Left renal pelvis (tissue), 4 donors: ENCODE measurements around the gene PPP2R2B. TPM values are rescaled to one million over a fixed set of nuclear protein-coding genes. Genes with fewer than 3 reads are reported as not detected.

Experiments used
- DNase-seq, 4 donors: peaks; one replicate each; pipeline ENCODE4 v3.0.0-alpha.2; 2013; ENCODE audit warnings: low read depth in 4 of 4, low spot score in 3 of 4
- polyA plus RNA-seq, 4 donors: library from polyadenylated mRNA; unstranded; fragments of 120-200 nt; gene quantifications; one replicate each; pipeline ENCODE4 v1.2.1, GENCODE V29; 2013; ENCODE audit not compliant: insufficient read length in 4 of 4

PPP2R2B gene
- 10 to 100 TPM in 3 of 4 donors, 1 to 10 TPM in 1; 9.7 to 17.0 (median 14.4) TPM for polyA plus RNA-seq

DNA sequence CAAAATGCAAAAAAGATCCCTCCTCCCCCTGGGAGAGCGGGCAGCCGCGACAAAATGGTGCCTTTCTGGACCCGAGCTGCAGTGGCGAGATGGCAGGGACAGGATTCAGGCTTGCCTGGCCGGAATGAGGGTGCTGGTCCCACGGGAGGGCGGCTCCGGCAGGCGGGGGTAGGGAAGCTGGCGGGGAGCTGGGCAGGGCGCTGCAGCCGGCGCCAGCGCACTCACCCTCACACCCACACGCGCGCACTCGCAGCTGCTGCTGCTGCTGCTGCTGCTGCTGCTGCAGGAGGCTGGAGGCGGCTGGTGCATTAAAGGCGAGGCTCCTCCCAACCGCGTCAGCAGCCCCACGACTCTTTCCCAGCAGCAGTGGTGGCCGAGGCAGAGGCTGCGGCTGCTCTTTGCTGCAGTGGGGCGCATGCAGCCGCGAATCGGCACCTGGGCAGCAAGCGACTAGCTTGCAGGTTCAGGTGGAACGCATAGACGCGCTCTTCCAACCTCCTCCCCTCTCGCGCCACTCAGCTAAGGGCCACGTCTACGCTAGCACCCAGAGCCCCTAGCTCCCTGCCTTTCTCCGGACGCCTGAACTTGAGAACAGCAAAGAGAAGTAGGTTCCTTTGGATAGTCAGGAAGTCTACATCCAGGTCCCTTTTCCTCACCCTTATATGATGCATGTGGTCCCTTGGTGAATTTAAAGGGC lies at the start of gene PPP2R2B:
PPP2R2B (minus strand) TSS at position 282 of the 697 bp plus-strand sequence.
- DNase-seq: peak in 1 of 4 donors; percentile 41

DNA sequence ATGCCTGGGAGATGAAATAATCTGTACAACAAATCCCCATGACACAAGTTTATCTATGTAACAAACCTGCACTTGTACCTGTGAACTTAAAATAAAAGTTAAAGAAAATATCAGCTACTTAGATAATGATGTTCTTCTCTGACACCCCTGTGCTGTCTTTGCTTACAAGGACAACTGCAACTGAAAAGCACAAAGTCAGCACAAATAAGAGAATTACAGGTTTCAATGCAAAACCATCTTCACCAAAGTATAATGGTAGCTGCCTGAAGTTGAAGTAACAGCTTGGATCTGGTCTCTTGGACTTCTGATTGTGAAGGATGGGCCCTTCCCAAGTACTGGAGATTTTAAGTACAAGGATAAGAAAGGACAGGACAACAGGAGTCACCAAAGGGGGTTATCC lies 45.6 kb upstream of the PPP2R2B start:
- DNase-seq: no peak

- no peak for DNase-seq
These were observed 42.7 kb upstream of the PPP2R2B start for GRCh38 chr5:146921225-146921624.

GRCh38 chr5:146920351-146920881 lies 41.9 kb upstream of the PPP2R2B start:
- DNase-seq: no peak

- peak in 1 of 4 donors; percentile 11 for DNase-seq
These were observed 40.7 kb upstream of the PPP2R2B start for GRCh38 chr5:146919304-146919703.

- DNase-seq: no peak
These were observed 39.4 kb upstream of the PPP2R2B start for GRCh38 chr5:146917931-146918330.

- no peak for DNase-seq
These were observed 34.3 kb upstream of the PPP2R2B start for GRCh38 chr5:146912874-146913273.

DNA sequence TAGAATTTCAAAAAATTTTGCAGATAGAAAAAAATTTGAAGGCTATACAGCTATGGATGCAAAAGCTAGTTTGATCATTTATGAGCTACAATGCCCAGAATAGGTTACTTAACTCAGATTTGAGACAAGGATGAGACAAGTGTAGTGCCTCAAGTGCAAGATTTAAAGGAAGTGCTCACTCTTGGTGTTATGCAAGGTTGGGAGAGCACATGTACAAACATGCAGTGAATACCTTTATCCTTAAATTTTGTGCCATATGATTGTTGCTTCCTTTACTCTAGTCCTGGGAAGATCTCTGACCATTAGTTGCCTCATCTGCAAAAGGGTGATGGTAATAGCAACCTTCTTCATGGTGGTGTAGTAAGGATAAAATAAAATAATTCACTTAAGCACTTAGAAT lies 31.7 kb upstream of the PPP2R2B start:
- no peak for DNase-seq

GRCh38 chr5:146909255-146910068 lies 30.9 kb upstream of the PPP2R2B start:
- DNase-seq: no peak

GRCh38 chr5:146906803-146907202 lies 28.2 kb upstream of the PPP2R2B start:
- DNase-seq: no peak

DNA sequence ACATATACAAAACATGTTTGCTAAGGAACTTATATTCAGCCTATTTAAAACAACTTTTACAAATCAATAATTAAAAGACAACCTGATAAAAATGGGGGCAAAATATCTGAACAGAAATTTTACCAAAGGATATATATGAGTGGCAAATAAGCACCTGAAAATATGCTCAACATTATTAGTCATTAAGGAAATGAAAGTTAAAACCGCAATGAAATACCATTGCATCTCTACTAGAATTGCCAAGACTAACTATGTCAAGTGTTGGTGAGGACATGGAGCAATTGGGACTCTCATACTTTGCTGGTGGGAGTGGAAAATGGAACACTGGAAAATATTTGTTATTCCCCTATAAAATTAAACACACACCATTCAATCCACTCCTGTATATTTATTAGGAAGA lies 26.3 kb upstream of the PPP2R2B start:
- no peak for DNase-seq

DNA sequence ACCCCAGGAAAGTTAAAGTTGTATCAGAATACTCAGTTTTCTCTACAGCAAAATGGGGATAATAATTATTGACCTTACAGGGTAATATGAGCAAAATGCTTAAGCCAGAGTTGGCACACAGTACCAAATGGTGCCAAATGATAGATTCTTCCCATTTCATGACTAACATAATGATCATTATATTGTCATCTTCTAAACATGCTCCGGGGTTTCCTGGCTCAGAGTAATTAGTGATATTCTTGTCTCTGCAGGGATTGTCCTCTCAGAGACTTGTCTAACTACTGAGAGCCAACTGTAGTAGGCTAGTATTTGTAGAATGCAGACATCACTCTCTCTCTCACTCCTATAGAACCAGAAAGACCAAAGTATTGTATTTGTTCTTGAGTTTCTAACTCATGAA lies 25.2 kb upstream of the PPP2R2B start:
- no peak for DNase-seq

DNA sequence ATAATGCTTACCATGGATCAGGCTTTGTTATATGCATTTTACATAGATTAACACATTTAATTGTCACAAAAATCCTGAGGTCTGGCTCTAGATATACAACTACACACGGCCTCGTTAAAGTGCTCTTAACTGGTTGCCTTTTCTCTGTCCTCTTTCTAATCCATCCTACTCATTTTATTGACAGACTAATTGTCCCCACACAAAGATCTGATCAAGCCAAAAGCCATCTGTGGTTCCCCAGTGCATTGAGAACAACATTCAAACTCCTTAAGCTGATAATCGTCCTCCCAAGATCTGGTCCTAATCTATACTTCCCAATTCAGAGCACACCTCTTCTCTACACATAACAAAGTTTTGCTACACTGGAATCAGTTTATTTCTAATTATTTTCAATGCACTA lies 23.9 kb upstream of the PPP2R2B start:
- no peak for DNase-seq

DNA sequence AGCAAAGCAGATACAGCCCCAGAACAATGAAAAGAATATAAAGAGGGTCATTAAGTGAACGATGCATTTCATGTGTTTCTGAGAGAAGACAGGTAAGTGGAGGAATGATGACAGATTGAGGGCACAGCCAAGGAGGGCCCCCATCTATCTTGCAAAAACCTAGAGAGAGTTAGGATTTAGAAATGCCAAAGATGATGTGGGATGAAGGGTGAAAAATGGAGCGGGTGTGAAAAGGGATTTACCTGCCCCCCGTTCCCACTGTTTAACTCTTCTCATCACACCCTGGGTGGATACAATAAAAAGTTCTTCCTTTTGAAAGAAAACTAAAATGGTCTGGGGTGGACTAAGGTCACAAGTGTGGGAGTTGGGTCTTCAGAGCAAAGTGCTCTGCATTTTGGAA lies 18.5 kb upstream of the PPP2R2B start:
- no peak for DNase-seq

DNA sequence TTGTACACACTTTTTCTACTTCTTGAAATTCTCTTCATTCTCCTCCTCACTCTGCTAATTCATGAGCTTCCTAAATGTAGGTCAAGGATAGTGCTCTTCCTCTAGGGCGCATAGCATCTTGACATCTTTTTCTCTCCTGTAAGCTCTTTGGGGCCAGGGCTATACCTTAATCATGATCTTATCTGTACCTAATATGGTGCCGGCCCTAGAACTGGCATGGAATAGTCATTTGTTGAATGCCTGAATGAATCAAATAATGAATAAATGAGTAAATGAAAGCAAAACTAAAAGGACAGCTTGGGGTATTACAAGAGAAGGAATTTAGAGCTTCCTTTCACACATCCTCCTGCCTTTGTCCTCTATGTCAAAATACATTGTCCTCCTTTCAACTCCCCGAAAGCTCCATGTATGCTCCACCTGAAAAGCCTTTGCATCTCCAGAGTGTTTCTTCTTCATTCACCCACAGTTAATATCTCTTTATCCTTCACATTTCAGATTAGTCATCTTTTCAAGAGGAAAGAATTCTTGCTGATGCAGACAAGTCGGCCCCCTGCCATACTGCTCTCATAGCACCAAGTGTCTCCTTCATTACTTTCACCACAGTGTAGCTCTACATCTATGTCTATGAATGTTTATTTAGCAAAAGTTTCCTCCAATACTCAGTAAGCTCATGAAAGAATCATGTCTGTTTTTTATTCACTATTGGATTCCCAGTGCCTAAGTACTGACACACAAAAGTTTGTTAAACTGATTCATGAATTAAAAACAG lies 16.4 kb upstream of the PPP2R2B start:
- no peak for DNase-seq

DNA sequence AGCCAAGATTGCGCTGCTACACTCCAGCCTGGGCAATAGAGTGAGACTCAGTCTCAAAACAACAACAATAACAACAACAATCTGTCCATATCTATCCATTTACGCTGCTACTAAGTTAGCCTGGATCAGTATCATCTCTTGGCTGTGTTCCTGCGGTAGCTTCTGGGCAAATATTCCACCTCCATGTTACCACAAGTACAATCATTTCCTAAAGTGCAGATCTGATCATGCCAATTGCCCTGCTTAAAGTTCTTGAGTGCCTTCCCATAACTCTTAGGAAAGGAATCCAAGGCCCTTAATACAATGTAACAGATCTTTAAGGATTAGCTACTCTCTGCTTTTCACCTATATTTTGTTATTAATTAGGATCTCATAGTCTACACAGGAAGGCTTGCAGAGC lies 15.4 kb upstream of the PPP2R2B start:
- DNase-seq: no peak

GRCh38 chr5:146892231-146892630 lies 13.7 kb upstream of the PPP2R2B start:
- DNase-seq: no peak

- DNase-seq: no peak
These were observed 13.0 kb upstream of the PPP2R2B start for GRCh38 chr5:146891511-146891910.

GRCh38 chr5:146890731-146891440 lies 12.3 kb upstream of the PPP2R2B start:
- DNase-seq: no peak

DNA sequence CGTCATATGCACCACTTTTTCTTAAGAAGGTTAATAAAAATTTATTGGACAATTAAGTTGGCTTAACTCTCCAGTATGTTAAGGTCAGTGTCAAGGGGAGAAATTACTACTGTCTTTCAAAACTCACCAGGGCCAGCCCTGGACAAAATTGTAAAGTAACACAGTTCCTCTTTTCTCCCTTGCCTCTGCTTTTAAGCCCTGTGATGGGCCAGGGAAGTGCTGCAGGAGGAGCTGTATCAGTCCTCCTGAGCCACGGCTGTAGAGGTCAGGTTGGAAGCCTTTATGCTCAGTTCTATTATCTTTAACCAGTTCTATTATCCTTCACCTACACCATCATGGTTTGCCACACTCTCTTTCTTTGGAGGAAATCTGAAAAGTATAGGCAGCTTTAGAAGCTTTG lies 11.5 kb upstream of the PPP2R2B start:
- no peak for DNase-seq
